ENCODE data around the gene MKNK1. TPM values are rescaled to one million over a fixed set of nuclear protein-coding genes. Genes with fewer than 3 reads are reported as not detected.

The MKNK1 gene
- total RNA-seq, 1 experiment from 2014 or later, result 103 TPM

- Histone ChIP-seq H2AFZ (no peak overlapping the region), H3K4me1 (replicated peaks; ENCODE audit: insufficient read depth) (peaks cover 22% of the 10 kb centered on the region), H3K27me3 (ENCODE audit: insufficient read depth, low read depth) (no peaks in the 10 kb centered on the region), H3K79me2 (ENCODE audit: low read depth) (no peaks in the 10 kb centered on the region), H3K4me3 (no peak overlapping the region), H3K36me3 (ENCODE audit: low read depth) (no peaks in the 10 kb centered on the region), H4K20me1 (ENCODE audit: insufficient read depth) (no peaks in the 10 kb centered on the region), H3F3A (ENCODE audit: insufficient read depth, low read depth) (peaks cover 14% of the 10 kb centered on the region), H3K9me2 (ENCODE audit: insufficient read depth) (no peaks in the 10 kb centered on the region), H3K27ac (no peak overlapping the region), H3K4me2 (no peak overlapping the region), H3K9me3 (ENCODE audit: insufficient read depth, low read depth) (no peaks in the 10 kb centered on the region)
- POLR2A ChIA-PET (ENCODE audit: unreplicated experiment), result no interaction called here
- intact Hi-C loops (cut with micrococcal nuclease; ENCODE audit: unreplicated experiment), result no loop called here
- TF ChIP-seq, protein P1, sequence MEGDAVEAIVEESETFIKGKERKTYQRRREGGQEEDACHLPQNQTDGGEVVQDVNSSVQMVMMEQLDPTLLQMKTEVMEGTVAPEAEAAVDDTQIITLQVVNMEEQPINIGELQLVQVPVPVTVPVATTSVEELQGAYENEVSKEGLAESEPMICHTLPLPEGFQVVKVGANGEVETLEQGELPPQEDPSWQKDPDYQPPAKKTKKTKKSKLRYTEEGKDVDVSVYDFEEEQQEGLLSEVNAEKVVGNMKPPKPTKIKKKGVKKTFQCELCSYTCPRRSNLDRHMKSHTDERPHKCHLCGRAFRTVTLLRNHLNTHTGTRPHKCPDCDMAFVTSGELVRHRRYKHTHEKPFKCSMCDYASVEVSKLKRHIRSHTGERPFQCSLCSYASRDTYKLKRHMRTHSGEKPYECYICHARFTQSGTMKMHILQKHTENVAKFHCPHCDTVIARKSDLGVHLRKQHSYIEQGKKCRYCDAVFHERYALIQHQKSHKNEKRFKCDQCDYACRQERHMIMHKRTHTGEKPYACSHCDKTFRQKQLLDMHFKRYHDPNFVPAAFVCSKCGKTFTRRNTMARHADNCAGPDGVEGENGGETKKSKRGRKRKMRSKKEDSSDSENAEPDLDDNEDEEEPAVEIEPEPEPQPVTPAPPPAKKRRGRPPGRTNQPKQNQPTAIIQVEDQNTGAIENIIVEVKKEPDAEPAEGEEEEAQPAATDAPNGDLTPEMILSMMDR (conservative IDR thresholded peaks at IDR 0.05), result no peak
- TF ChIP-seq EZH2 (IDR thresholded peaks at IDR 0.05; ENCODE audit: low read depth), result no peak
- BruUV-seq (replicated peaks), result no TSS peak
- CTCF ChIA-PET, result no interaction called here
- DNase-seq, result no peak
Observed at GRCh38 chr1:46512792-46513190, 91.3 kb downstream of the MKNK1 start.

DNA sequence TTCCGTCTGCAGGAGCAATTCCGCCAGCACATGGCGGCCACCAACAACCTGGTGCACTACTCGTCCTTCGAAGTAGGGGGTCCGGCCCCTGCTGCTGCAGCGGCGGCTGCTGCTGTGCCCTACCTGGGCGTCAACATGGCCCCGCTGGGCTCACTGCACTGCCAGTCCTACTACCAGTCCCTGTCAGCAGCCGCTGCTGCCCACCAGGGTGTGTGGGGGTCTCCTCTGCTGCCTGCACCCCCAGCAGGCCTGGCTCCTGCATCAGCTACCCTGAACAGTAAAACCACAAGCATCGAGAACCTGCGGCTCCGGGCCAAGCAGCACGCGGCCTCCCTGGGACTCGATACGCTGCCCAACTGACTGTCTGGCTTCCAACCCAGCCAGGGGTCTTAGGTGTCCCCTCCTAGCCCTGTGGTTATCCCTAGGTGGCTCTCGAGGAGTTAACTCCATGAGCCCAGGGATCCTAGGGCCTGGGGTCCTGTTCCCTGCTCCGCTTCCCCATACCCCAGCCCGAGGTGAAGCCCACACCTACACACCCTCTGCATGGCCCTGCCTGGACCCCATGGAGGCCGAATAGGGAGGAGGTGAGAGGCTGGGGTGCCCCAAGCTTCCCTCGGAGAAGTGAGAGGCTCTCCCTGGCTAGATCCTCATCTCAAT, 91.8 kb downstream of the MKNK1 start:
- H3K9me3 ChIP-seq (ENCODE audit: insufficient read depth, low read depth), result no peaks in the 10 kb centered on the region
- H3K27ac ChIP-seq, result no peak overlapping the region
- no peak overlapping the region for H3K4me2 ChIP-seq
- H3K79me2 ChIP-seq (ENCODE audit: low read depth), result no peaks in the 10 kb centered on the region
- peaks cover 17% of the 10 kb centered on the region for H3K4me1 ChIP-seq (replicated peaks; ENCODE audit: insufficient read depth)
- CTCF ChIA-PET, result interaction anchor here (0.5 to 0.6 kb wide), 2 partner anchors 96 to 265 kb away, joined by 5 to 9 read pairs; no protein-coding TSS in a partner anchor
- no peak overlapping the region for H3K4me3 ChIP-seq
- POLR2A ChIA-PET (ENCODE audit: unreplicated experiment), result no interaction called here
- intact Hi-C loops (cut with micrococcal nuclease; ENCODE audit: unreplicated experiment), result no loop called here
- no peak for TF ChIP-seq EZH2 (IDR thresholded peaks at IDR 0.05; ENCODE audit: low read depth)
- TF ChIP-seq, protein P1 (conservative IDR thresholded peaks at IDR 0.05), result no peak
- H3K9me2 ChIP-seq (ENCODE audit: insufficient read depth), result no peaks in the 10 kb centered on the region
- H2AFZ ChIP-seq, result no peak overlapping the region
- DNase-seq, result no peak
- H4K20me1 ChIP-seq (ENCODE audit: insufficient read depth), result no peaks in the 10 kb centered on the region
- BruUV-seq (replicated peaks), result no TSS peak
- H3K27me3 ChIP-seq (ENCODE audit: insufficient read depth, low read depth), result no peaks in the 10 kb centered on the region
- no peaks in the 10 kb centered on the region for H3K36me3 ChIP-seq (ENCODE audit: low read depth)
- H3F3A ChIP-seq (ENCODE audit: insufficient read depth, low read depth), result peaks cover 9% of the 10 kb centered on the region

DNA sequence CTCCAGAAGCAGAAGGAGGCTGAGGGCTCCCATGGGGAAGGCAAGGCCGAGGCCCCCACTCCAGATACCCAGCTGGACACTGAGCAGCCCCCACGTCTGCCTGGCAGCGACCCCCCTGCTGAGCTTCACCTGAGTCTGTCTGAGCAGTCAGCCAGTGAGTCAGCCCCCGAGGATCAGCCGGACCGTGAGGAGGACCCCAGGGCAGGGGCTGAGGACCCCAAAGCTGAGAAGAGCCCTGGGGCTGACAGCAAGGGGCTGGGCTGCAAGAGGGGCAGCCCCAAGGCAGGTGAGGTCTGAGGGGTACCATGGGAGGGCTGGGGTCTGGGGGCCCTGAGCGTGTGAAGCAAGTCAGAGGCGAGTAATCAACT, 93.1 kb downstream of the MKNK1 start:
- Histone ChIP-seq H3K79me2 (ENCODE audit: low read depth) (no peaks in the 10 kb centered on the region), H3K9me2 (ENCODE audit: insufficient read depth) (no peaks in the 10 kb centered on the region), H3K9me3 (ENCODE audit: insufficient read depth, low read depth) (no peaks in the 10 kb centered on the region), H3K27me3 (ENCODE audit: insufficient read depth, low read depth) (no peaks in the 10 kb centered on the region), H3K4me2 (no peak overlapping the region), H3K4me3 (no peak overlapping the region), H2AFZ (no peak overlapping the region), H3F3A (ENCODE audit: insufficient read depth, low read depth) (peaks cover 1% of the 10 kb centered on the region; the same call in 1 of the 2 replicates), H3K27ac (no peak overlapping the region), H3K4me1 (replicated peaks; ENCODE audit: insufficient read depth) (peaks cover 7% of the 10 kb centered on the region), H3K36me3 (ENCODE audit: low read depth) (no peaks in the 10 kb centered on the region), H4K20me1 (ENCODE audit: insufficient read depth) (no peaks in the 10 kb centered on the region)
- BruUV-seq (replicated peaks), result no TSS peak
- ChIA-PET CTCF (no interaction called here), POLR2A (ENCODE audit: unreplicated experiment) (interaction anchor here (0.5 kb wide), 1 partner anchor 9 kb away, joined by 3 read pairs; no protein-coding TSS in a partner anchor)
- DNase-seq, result no peak
- intact Hi-C loops (cut with micrococcal nuclease; ENCODE audit: unreplicated experiment), result no loop called here
- TF ChIP-seq, protein P1 (conservative IDR thresholded peaks at IDR 0.05), result no peak
